ENCODE data around the gene PI4K2A.
"Not testable (repeated sequence)": the region's sequence is repeated elsewhere in the genome, so short reads cannot be mapped to it uniquely, and the experiment has no call there.

The PI4K2A gene

GRCh38 chr10:97675222-97675621 is 34.8 kb downstream of the PI4K2A start:
- no peak for DNase-seq

GRCh38 chr10:97676770-97677581 is 36.5 kb downstream of the PI4K2A start:
- no peak for DNase-seq

- no peak for DNase-seq
Measured at GRCh38 chr10:97679594-97679993, 39.1 kb downstream of the PI4K2A start.

GRCh38 chr10:97682042-97682441 is 41.6 kb downstream of the PI4K2A start:
- DNase-seq = no peak

GRCh38 chr10:97683556-97684367 is 43.3 kb downstream of the PI4K2A start:
- no peak for DNase-seq

GRCh38 chr10:97684368-97684713 is 43.9 kb downstream of the PI4K2A start:
- not testable (repeated sequence) for DNase-seq

GRCh38 chr10:97684866-97685394 is 44.5 kb downstream of the PI4K2A start:
- no peak for DNase-seq

GRCh38 chr10:97685395-97685958 is 45.0 kb downstream of the PI4K2A start:
- DNase-seq = no peak

- no peak for DNase-seq
Measured at GRCh38 chr10:97686301-97686961, 46.0 kb downstream of the PI4K2A start.

- DNase-seq = peak; percentile 92
Measured at GRCh38 chr10:97686962-97687784, 46.7 kb downstream of the PI4K2A start, which contains the start of gene AVPI1. TSS of gene AVPI1 (minus strand) at chr10:97687241. CDS start at chr10:97679905, 7,336 bp downstream.

- no peak for DNase-seq
Measured at GRCh38 chr10:97687785-97688781, 47.6 kb downstream of the PI4K2A start.

- peak; percentile 35 for DNase-seq
Measured at GRCh38 chr10:97689559-97690020, 49.1 kb downstream of the PI4K2A start.

- DNase-seq = no peak
Measured at GRCh38 chr10:97690133-97690532, 49.7 kb downstream of the PI4K2A start.

GRCh38 chr10:97698072-97698655 is 57.7 kb downstream of the PI4K2A start:
- DNase-seq = not testable (repeated sequence)

GRCh38 chr10:97701438-97702069 is 61.1 kb downstream of the PI4K2A start:
- DNase-seq = peak; percentile 16

GRCh38 chr10:97703398-97704067 is 63.1 kb downstream of the PI4K2A start:
- DNase-seq = no peak

- DNase-seq = no peak
Measured at GRCh38 chr10:97704341-97704740, 63.9 kb downstream of the PI4K2A start.

- DNase-seq = no peak
Measured at GRCh38 chr10:97705006-97705670, 64.7 kb downstream of the PI4K2A start.

All from GOT3 (cell line).